ENCODE results near the gene NPHS1. TPM values are rescaled to one million over a fixed set of nuclear protein-coding genes. Genes with fewer than 3 reads are reported as not detected.

NPHS1 gene
- total and polyA plus RNA-seq, 2 donors from 2014 or later, result 0.25 to 39.7 TPM

GRCh38 chr19:35879068-35879467, 26.8 kb upstream of the NPHS1 start:
- no peak overlapping the region for H3K9ac ChIP-seq (ENCODE audit: low read length in 3 of 3)
- TF ChIP-seq CTCF (IDR thresholded peaks at IDR 0.05; ENCODE audit: borderline replicate concordance, extremely low read depth, insufficient read depth), result no peak
- no peaks in the 10 kb centered on the region for H3K27me3 ChIP-seq (ENCODE audit: control insufficient read depth, insufficient read depth, low read length)
- DNase-seq, result no peak
- no peak for FAIRE-seq
- no peaks in the 10 kb centered on the region for H3K4me1 ChIP-seq (ENCODE audit: control insufficient read depth in 2 of 3, insufficient read depth in 2 of 3, low read depth in 1 of 3, low read length in 3 of 3)
- H3K9me3 ChIP-seq (ENCODE audit: control insufficient read depth in 2 of 3, insufficient read depth in 1 of 3, low read length in 3 of 3), result no peaks in the 10 kb centered on the region
- intact Hi-C loops (cut with DNase I), result no loop called here
- H3K27ac ChIP-seq (ENCODE audit: low read depth in 2 of 2, low read length in 2 of 2), result no peak overlapping the region
- H3K4me3 ChIP-seq (ENCODE audit: low read length in 3 of 3), result no peak overlapping the region
- H3K36me3 ChIP-seq (ENCODE audit: control insufficient read depth in 2 of 3, insufficient read depth in 3 of 3, low read length in 3 of 3), result no peaks in the 10 kb centered on the region

- intact Hi-C loops (cut with DNase I), result no loop called here
- H3K27ac ChIP-seq (ENCODE audit: low read depth in 2 of 2, low read length in 2 of 2), result no peak overlapping the region
- DNase-seq, result no peak
Measured at GRCh38 chr19:35874392-35874930, 22.2 kb upstream of the NPHS1 start.

GRCh38 chr19:35872180-35872579, 19.9 kb upstream of the NPHS1 start:
- FAIRE-seq, result no peak
- no peaks in the 10 kb centered on the region for H3K27me3 ChIP-seq (ENCODE audit: control insufficient read depth, insufficient read depth, low read length)
- no peak for TF ChIP-seq CTCF (IDR thresholded peaks at IDR 0.05; ENCODE audit: borderline replicate concordance, extremely low read depth, insufficient read depth)
- no peak overlapping the region for H3K27ac ChIP-seq (ENCODE audit: low read depth in 2 of 2, low read length in 2 of 2)
- no peaks in the 10 kb centered on the region for H3K9me3 ChIP-seq (ENCODE audit: control insufficient read depth in 2 of 3, insufficient read depth in 1 of 3, low read length in 3 of 3)
- no peak overlapping the region for H3K9ac ChIP-seq (ENCODE audit: low read length in 3 of 3)
- no peak overlapping the region for H3K4me3 ChIP-seq (ENCODE audit: low read length in 3 of 3)
- H3K36me3 ChIP-seq (ENCODE audit: control insufficient read depth in 2 of 3, insufficient read depth in 3 of 3, low read length in 3 of 3), result no peaks in the 10 kb centered on the region
- DNase-seq, result no peak
- peaks cover 0 to 6% (median 0%) of the 10 kb centered on the region in 3 donors for H3K4me1 ChIP-seq (ENCODE audit: control insufficient read depth in 2 of 3, insufficient read depth in 2 of 3, low read depth in 1 of 3, low read length in 3 of 3)
- intact Hi-C loops (cut with DNase I), result no loop called here

More at GRCh38 chr19:35874392-35874930, 22.2 kb upstream of the NPHS1 start:
- Histone ChIP-seq H3K27me3 (ENCODE audit: control insufficient read depth, insufficient read depth, low read length) (no peaks in the 10 kb centered on the region), H3K4me1 (ENCODE audit: control insufficient read depth in 2 of 3, insufficient read depth in 2 of 3, low read depth in 1 of 3, low read length in 3 of 3) (peaks cover 0 to 4% (median 0%) of the 10 kb centered on the region in 3 donors), H3K4me3 (ENCODE audit: low read length in 3 of 3) (no peak overlapping the region), H3K36me3 (ENCODE audit: control insufficient read depth in 2 of 3, insufficient read depth in 3 of 3, low read length in 3 of 3) (no peaks in the 10 kb centered on the region), H3K9ac (ENCODE audit: low read length in 3 of 3) (no peak overlapping the region), H3K9me3 (ENCODE audit: control insufficient read depth in 2 of 3, insufficient read depth in 1 of 3, low read length in 3 of 3) (no peaks in the 10 kb centered on the region)
- no peak for TF ChIP-seq CTCF (IDR thresholded peaks at IDR 0.05; ENCODE audit: borderline replicate concordance, extremely low read depth, insufficient read depth)
- no peak for FAIRE-seq

GRCh38 chr19:35871611-35872010, 19.3 kb upstream of the NPHS1 start:
- FAIRE-seq (no peak), DNase-seq (no peak)
- TF ChIP-seq CTCF (IDR thresholded peaks at IDR 0.05; ENCODE audit: borderline replicate concordance, extremely low read depth, insufficient read depth), result no peak
- H3K9ac ChIP-seq (ENCODE audit: low read length in 3 of 3), result no peak overlapping the region
- no peak overlapping the region for H3K4me3 ChIP-seq (ENCODE audit: low read length in 3 of 3)
- no peaks in the 10 kb centered on the region for H3K36me3 ChIP-seq (ENCODE audit: control insufficient read depth in 2 of 3, insufficient read depth in 3 of 3, low read length in 3 of 3)
- intact Hi-C loops (cut with DNase I), result no loop called here
- no peak overlapping the region for H3K27ac ChIP-seq (ENCODE audit: low read depth in 2 of 2, low read length in 2 of 2)
- H3K27me3 ChIP-seq (ENCODE audit: control insufficient read depth, insufficient read depth, low read length), result no peaks in the 10 kb centered on the region
- H3K9me3 ChIP-seq (ENCODE audit: control insufficient read depth in 2 of 3, insufficient read depth in 1 of 3, low read length in 3 of 3), result no peaks in the 10 kb centered on the region
- peaks cover 0 to 6% (median 0%) of the 10 kb centered on the region in 3 donors for H3K4me1 ChIP-seq (ENCODE audit: control insufficient read depth in 2 of 3, insufficient read depth in 2 of 3, low read depth in 1 of 3, low read length in 3 of 3)

Measured in kidney (tissue), 14 donors.